ENCODE measurements around the gene PFKL. TPM values are rescaled to one million over a fixed set of nuclear protein-coding genes. Genes with fewer than 3 reads are reported as not detected.

The PFKL gene
- total and polyA plus RNA-seq, 2 experiments from 2014 or later, result 199 to 239 TPM

DNA sequence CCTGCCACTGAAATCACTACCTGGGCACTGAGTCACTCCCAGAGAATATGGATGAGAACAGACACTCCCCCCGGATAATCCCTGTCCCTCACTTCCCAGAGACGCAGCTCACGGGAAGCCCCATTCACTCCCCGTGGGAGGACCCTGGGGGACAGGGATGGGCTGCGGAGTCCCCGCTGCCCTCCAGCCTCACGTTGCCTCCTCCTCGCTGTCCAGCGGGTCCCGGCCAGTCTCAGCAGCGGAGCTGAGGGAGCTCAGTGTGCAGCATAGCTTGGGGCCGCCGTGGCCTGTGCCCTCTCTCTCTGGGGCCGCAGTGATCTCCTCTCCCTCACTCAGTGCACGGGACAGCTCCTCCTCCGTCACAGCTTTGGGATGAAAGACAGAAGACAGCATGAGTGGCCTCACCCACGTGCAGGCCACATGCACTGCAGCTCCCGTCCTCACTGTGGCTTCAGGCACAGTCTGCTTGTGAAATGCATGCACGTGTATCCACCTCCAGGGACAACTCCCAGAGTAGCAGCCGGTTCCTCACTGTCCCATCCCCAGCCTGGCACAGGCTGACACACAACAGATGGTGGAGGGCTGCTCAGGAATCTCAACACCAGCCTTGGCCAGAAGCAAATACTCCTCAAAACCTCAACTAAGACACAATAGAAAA lies 31.9 kb downstream of the PFKL start:
- Histone ChIP-seq H3K4me1 (ENCODE audit: insufficient read depth) (no peaks in the 10 kb centered on the region), H2AFZ (no peak overlapping the region), H3K9me3 (ENCODE audit: low read depth) (no peaks in the 10 kb centered on the region), H3K27me3 (replicated peaks; ENCODE audit: insufficient read depth) (no peaks in the 10 kb centered on the region), H3K36me3 (ENCODE audit: low read depth) (no peaks in the 10 kb centered on the region), H4K20me1 (ENCODE audit: insufficient read depth) (no peaks in the 10 kb centered on the region), H3K4me3 (no peak overlapping the region), H3K9me2 (ENCODE audit: insufficient read depth) (no peaks in the 10 kb centered on the region), H3F3A (ENCODE audit: insufficient read depth) (no peaks in the 10 kb centered on the region), H3K9ac (no peak overlapping the region), H3K79me2 (ENCODE audit: insufficient read depth) (no peaks in the 10 kb centered on the region), H3K27ac (no peak overlapping the region), H3K4me2 (ENCODE audit: unreplicated experiment) (no peak overlapping the region)
- in situ Hi-C loops (cut with MboI), result no loop called here
- TF ChIP-seq EZH2 (IDR thresholded peaks at IDR 0.05; ENCODE audit: insufficient read depth, poor library complexity, severe bottlenecking) (no peak), EZH2phosphoT487 (IDR thresholded peaks at IDR 0.05; ENCODE audit: insufficient read depth, low read depth) (no peak)
- WGBS, 2 experiments (ENCODE audit: low coverage in 1 of 2, low lambda C conversion rate in 2 of 2, missing lambda C conversion rate in 2 of 2), result 66% methylated on average over 20 of the region's 20 CpGs
- peak; percentile 47 for DNase-seq

GRCh38 chr21:44332383-44332782 lies 32.5 kb downstream of the PFKL start:
- H3K4me1 ChIP-seq (ENCODE audit: insufficient read depth), result no peaks in the 10 kb centered on the region
- WGBS, 2 experiments (ENCODE audit: low coverage in 1 of 2, low lambda C conversion rate in 2 of 2, missing lambda C conversion rate in 2 of 2), result 94 to 95% methylated on average over 17 of the region's 17 CpGs
- no peaks in the 10 kb centered on the region for H3K79me2 ChIP-seq (ENCODE audit: insufficient read depth)
- no peak overlapping the region for H2AFZ ChIP-seq
- TF ChIP-seq EZH2phosphoT487 (IDR thresholded peaks at IDR 0.05; ENCODE audit: insufficient read depth, low read depth) (no peak), EZH2 (IDR thresholded peaks at IDR 0.05; ENCODE audit: insufficient read depth, poor library complexity, severe bottlenecking) (no peak)
- H3F3A ChIP-seq (ENCODE audit: insufficient read depth), result peaks cover 4% of the 10 kb centered on the region; the same call in 1 of the 2 replicates
- in situ Hi-C loops (cut with MboI), result no loop called here
- no peaks in the 10 kb centered on the region for H3K9me3 ChIP-seq (ENCODE audit: low read depth)
- no peaks in the 10 kb centered on the region for H4K20me1 ChIP-seq (ENCODE audit: insufficient read depth)
- H3K4me2 ChIP-seq (ENCODE audit: unreplicated experiment), result no peak overlapping the region
- no peaks in the 10 kb centered on the region for H3K27me3 ChIP-seq (replicated peaks; ENCODE audit: insufficient read depth)
- H3K36me3 ChIP-seq (ENCODE audit: low read depth), result no peaks in the 10 kb centered on the region
- no peak overlapping the region for H3K4me3 ChIP-seq
- no peaks in the 10 kb centered on the region for H3K9me2 ChIP-seq (ENCODE audit: insufficient read depth)
- no peak for DNase-seq
- no peak overlapping the region for H3K9ac ChIP-seq
- no peak overlapping the region for H3K27ac ChIP-seq

- 96 to 97% methylated on average over 22 of the region's 22 CpGs for WGBS, 2 experiments (ENCODE audit: low coverage in 1 of 2, low lambda C conversion rate in 2 of 2, missing lambda C conversion rate in 2 of 2)
- Histone ChIP-seq H3K9ac (no peak overlapping the region), H3K79me2 (ENCODE audit: insufficient read depth) (no peaks in the 10 kb centered on the region), H3K4me3 (no peak overlapping the region), H4K20me1 (ENCODE audit: insufficient read depth) (no peaks in the 10 kb centered on the region), H3K4me1 (ENCODE audit: insufficient read depth) (0 out of 2 replicates have a peak, but pooled peaks cover 4% of the 10 kb centered on the region), H3K4me2 (ENCODE audit: unreplicated experiment) (no peak overlapping the region), H3K27me3 (replicated peaks; ENCODE audit: insufficient read depth) (no peaks in the 10 kb centered on the region), H3K9me3 (ENCODE audit: low read depth) (no peaks in the 10 kb centered on the region), H3F3A (ENCODE audit: insufficient read depth) (peaks cover 10% of the 10 kb centered on the region; the same call in 1 of the 2 replicates), H3K36me3 (ENCODE audit: low read depth) (no peaks in the 10 kb centered on the region), H2AFZ (no peak overlapping the region), H3K9me2 (ENCODE audit: insufficient read depth) (no peaks in the 10 kb centered on the region), H3K27ac (no peak overlapping the region)
- DNase-seq, result no peak
- TF ChIP-seq EZH2 (IDR thresholded peaks at IDR 0.05; ENCODE audit: insufficient read depth, poor library complexity, severe bottlenecking), result no peak
- no peak for TF ChIP-seq EZH2phosphoT487 (IDR thresholded peaks at IDR 0.05; ENCODE audit: insufficient read depth, low read depth)
- in situ Hi-C loops (cut with MboI), result no loop called here
Measured at GRCh38 chr21:44332965-44333364, 33.1 kb downstream of the PFKL start.

DNA sequence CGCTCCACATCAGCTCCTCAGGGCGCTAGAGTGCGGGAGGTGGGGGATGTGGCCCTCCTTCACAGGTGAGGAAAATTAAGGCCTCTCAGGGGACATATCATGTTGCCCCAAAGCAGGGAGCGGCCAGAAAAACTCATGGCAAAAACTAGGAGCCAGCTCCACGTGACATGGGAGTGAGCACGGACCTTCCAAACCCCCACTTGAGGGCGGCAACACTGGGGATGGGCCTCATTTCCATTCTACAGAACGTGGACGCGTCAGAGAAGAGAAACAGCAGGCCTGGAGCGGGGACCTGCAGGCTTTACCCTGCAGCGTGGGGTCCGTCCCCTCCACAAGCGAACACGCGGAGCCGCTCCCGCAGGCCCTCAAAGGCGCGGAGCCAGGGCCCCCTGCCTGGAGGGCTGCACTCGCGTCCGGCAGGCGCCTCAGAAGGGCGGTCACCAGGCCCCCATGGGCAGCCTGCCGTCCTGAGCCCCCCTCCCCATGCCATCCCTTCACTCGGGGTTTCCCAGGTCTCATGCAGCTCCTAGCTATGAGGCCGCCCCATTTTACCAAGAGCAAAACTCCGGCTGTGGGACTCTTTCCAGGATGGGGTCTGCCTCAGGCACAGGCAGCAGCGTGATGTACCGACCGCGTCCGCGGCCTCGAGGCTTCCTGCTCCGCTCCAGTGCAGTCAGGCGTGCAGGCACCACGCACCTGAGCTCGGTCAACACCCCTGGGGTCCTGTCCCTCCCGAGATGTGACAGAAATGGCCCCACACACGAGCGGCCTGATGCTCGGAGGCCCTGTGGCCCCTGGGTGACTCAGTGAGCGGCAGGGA lies 33.9 kb downstream of the PFKL start:
- Histone ChIP-seq H3K9me3 (ENCODE audit: low read depth) (no peaks in the 10 kb centered on the region), H3K27ac (no peak overlapping the region), H3K4me3 (no peak overlapping the region), H2AFZ (no peak overlapping the region), H3K9ac (no peak overlapping the region), H3K4me1 (ENCODE audit: insufficient read depth) (0 out of 2 replicates have a peak, but pooled peaks cover 6% of the 10 kb centered on the region), H3K27me3 (replicated peaks; ENCODE audit: insufficient read depth) (no peaks in the 10 kb centered on the region), H3K9me2 (ENCODE audit: insufficient read depth) (no peaks in the 10 kb centered on the region), H3K36me3 (ENCODE audit: low read depth) (no peaks in the 10 kb centered on the region), H4K20me1 (ENCODE audit: insufficient read depth) (no peaks in the 10 kb centered on the region), H3F3A (ENCODE audit: insufficient read depth) (peaks cover 13% of the 10 kb centered on the region; the same call in 1 of the 2 replicates), H3K79me2 (ENCODE audit: insufficient read depth) (no peaks in the 10 kb centered on the region), H3K4me2 (ENCODE audit: unreplicated experiment) (no peak overlapping the region)
- DNase-seq, result no peak
- in situ Hi-C loops (cut with MboI), result no loop called here
- 85 to 89% methylated on average over 44 of the region's 45 CpGs for WGBS, 2 experiments (ENCODE audit: low coverage in 1 of 2, low lambda C conversion rate in 2 of 2, missing lambda C conversion rate in 2 of 2)
- TF ChIP-seq EZH2phosphoT487 (IDR thresholded peaks at IDR 0.05; ENCODE audit: insufficient read depth, low read depth), result no peak
- no peak for TF ChIP-seq EZH2 (IDR thresholded peaks at IDR 0.05; ENCODE audit: insufficient read depth, poor library complexity, severe bottlenecking)
